Measurements from ENCODE around the gene LY6G6C. TPM values are rescaled to one million over a fixed set of nuclear protein-coding genes. Genes with fewer than 3 reads are reported as not detected.
"Not testable (repeated sequence)": the region's sequence is repeated elsewhere in the genome, so short reads cannot be mapped to it uniquely, and the experiment has no call there.

The LY6G6C gene
- total RNA-seq, 4 donors from 2014 or later, result not detected

GRCh38 chr6:31712296-31712695 is 9.2 kb downstream of the LY6G6C start:
- Histone ChIP-seq H3K9me3 (no peaks in the 10 kb centered on the region), H3K36me3 (no peaks in the 10 kb centered on the region), H3K4me1 (peaks cover 15 to 29% of the 10 kb centered on the region in 2 donors), H3K27ac (no peak overlapping the region), H3K27me3 (no peaks in the 10 kb centered on the region), H3K4me3 (replicated peaks in 1 of 3) (no peak overlapping the region)
- no peak for DNase-seq
- TF ChIP-seq CTCF (IDR thresholded peaks at IDR 0.05) (no peak), POLR2A (IDR thresholded peaks at IDR 0.05) (no peak)
- 87 to 93% methylated on average over 8 of the region's 8 CpGs for WGBS, 2 donors
- intact Hi-C loops (cut with DNase I), result no loop called here

GRCh38 chr6:31711233-31711632 is 10.3 kb downstream of the LY6G6C start:
- H3K4me3 ChIP-seq (replicated peaks in 1 of 3), result no peak overlapping the region
- intact Hi-C loops (cut with DNase I), result no loop called here
- no peaks in the 10 kb centered on the region for H3K36me3 ChIP-seq
- H3K27ac ChIP-seq, result no peak overlapping the region
- no peak for DNase-seq
- H3K4me1 ChIP-seq, result peaks cover 15 to 28% of the 10 kb centered on the region in 2 donors
- WGBS, 2 donors, result 65 to 73% methylated on average over 8 of the region's 8 CpGs
- H3K9me3 ChIP-seq, result no peaks in the 10 kb centered on the region
- H3K27me3 ChIP-seq, result no peaks in the 10 kb centered on the region
- TF ChIP-seq CTCF (IDR thresholded peaks at IDR 0.05), result no peak
- TF ChIP-seq POLR2A (IDR thresholded peaks at IDR 0.05), result no peak

- H3K27me3 ChIP-seq, result no peaks in the 10 kb centered on the region
- WGBS, 2 donors, result 72 to 75% methylated on average over 5 of the region's 5 CpGs
- DNase-seq, result no peak
- no peak overlapping the region for H3K4me3 ChIP-seq (replicated peaks in 1 of 3)
- intact Hi-C loops (cut with DNase I), result no loop called here
- H3K36me3 ChIP-seq, result no peaks in the 10 kb centered on the region
- no peak for TF ChIP-seq CTCF (IDR thresholded peaks at IDR 0.05)
- no peak for TF ChIP-seq POLR2A (IDR thresholded peaks at IDR 0.05)
- peaks cover 15 to 28% of the 10 kb centered on the region in 2 donors for H3K4me1 ChIP-seq
- no peak overlapping the region for H3K27ac ChIP-seq
- no peaks in the 10 kb centered on the region for H3K9me3 ChIP-seq
Observed at GRCh38 chr6:31710523-31711219, 10.9 kb downstream of the LY6G6C start.

- 63 to 75% methylated on average over 10 to 11 of the region's 11 CpGs for WGBS, 2 donors
- H3K9me3 ChIP-seq; H3K4me3 ChIP-seq (replicated peaks in 1 of 3); H3K27me3 ChIP-seq; intact Hi-C loops (cut with DNase I); H3K36me3 ChIP-seq; H3K27ac ChIP-seq: not testable (repeated sequence)
- H3K4me1 ChIP-seq, result peaks cover 10 to 23% of the 10 kb centered on the region in 2 donors
- DNase-seq, result peak; percentile 37 to 48
Observed at GRCh38 chr6:31709157-31709556, 12.4 kb downstream of the LY6G6C start.

GRCh38 chr6:31708224-31708623 is 13.3 kb downstream of the LY6G6C start:
- Histone ChIP-seq H3K27me3 (no peaks in the 10 kb centered on the region), H3K4me3 (replicated peaks in 1 of 3) (no peak overlapping the region), H3K36me3 (no peaks in the 10 kb centered on the region), H3K27ac (no peak overlapping the region), H3K9me3 (no peaks in the 10 kb centered on the region), H3K4me1 (peaks cover 1 to 19% of the 10 kb centered on the region in 2 donors)
- DNase-seq, result no peak
- 90 to 91% methylated on average over 3 of the region's 3 CpGs for WGBS, 2 donors
- intact Hi-C loops (cut with DNase I), result no loop called here
- TF ChIP-seq CTCF (IDR thresholded peaks at IDR 0.05) (no peak), POLR2A (IDR thresholded peaks at IDR 0.05) (no peak)
